OCI-LY3 (cell line): Measurements from ENCODE around the gene HLA-F.

ENCODE experiments used
- CTCF ChIP-seq: fragments of 200-600, 300-600 bp; sonication (generic); IDR thresholded peaks from 2 replicates; pipeline ENCODE4 v1.5.1; 2014; ENCODE audit warnings: antibody characterized with exemption, low read length, low read depth
- EZH2phosphoT487 ChIP-seq: fragments of 200-600 bp; shearing (Covaris generic); IDR thresholded peaks from 2 replicates; pipeline ENCODE4 v1.6.1; 2018; ENCODE audit warnings: antibody characterized with exemption, mixed run types, low read depth

GRCh38 chr6:29731281-29731680 lies 8.0 kb downstream of the HLA-F start:
- no peak for TF ChIP-seq CTCF
- no peak for TF ChIP-seq EZH2phosphoT487
